Calu3 (cell line): ENCODE results near the gene CPEB2. TPM values are rescaled to one million over a fixed set of nuclear protein-coding genes. Genes with fewer than 3 reads are reported as not detected.

ENCODE experiments used
- BruUV-seq: library from RNA; stranded (reverse); fragments of 400-500 nt; replicated peaks from 2 replicates; lab custom pipeline; 2021; lab: Mats Ljungman, UMichigan
- CTCF ChIA-PET: fragments of 300-600 bp; sonication (Branson Sonifier 250); formaldehyde crosslinking; loops from one replicate; lab custom pipeline; 2022; ENCODE audit warnings: antibody characterized with exemption; lab: Charles Lee
- DNase-seq: peaks from one replicate; pipeline ENCODE4 v3.0.0; 2022
- H3K27ac Mint-ChIP-seq: one replicate; pipeline ENCODE4 v1.8.0; 2022; ENCODE audit warnings: mixed read lengths; ENCODE audit not compliant: unreplicated experiment
- H3K27me3 Mint-ChIP-seq: one replicate; pipeline ENCODE4 v1.8.0; 2022; ENCODE audit warnings: mixed read lengths; ENCODE audit not compliant: unreplicated experiment
- H3K36me3 Mint-ChIP-seq: one replicate; pipeline ENCODE4 v1.8.0; 2022; ENCODE audit warnings: mild to moderate bottlenecking, moderate library complexity, mixed read lengths; ENCODE audit not compliant: insufficient read depth, unreplicated experiment
- H3K4me1 Mint-ChIP-seq: one replicate; pipeline ENCODE4 v1.8.0; 2022; ENCODE audit warnings: mild to moderate bottlenecking, low read depth, mixed read lengths; ENCODE audit not compliant: unreplicated experiment
- H3K4me3 Mint-ChIP-seq: one replicate; pipeline ENCODE4 v1.8.0; 2022; ENCODE audit warnings: mild to moderate bottlenecking, low read depth, moderate library complexity, mixed read lengths; ENCODE audit not compliant: unreplicated experiment
- H3K9me3 Mint-ChIP-seq: one replicate; pipeline ENCODE4 v1.8.0; 2022; ENCODE audit warnings: low read depth, mixed read lengths; ENCODE audit not compliant: unreplicated experiment
- CTCF ChIP-seq: fragments of 200-600 bp; IDR thresholded peaks from one replicate; pipeline ENCODE4 v1.8.0; 2022; ENCODE audit warnings: antibody characterized with exemption; ENCODE audit not compliant: unreplicated experiment
- intact Hi-C: fragments of 100-400 bp; cut with micrococcal nuclease; formaldehyde crosslinking; loops from one replicate; pipeline ENCODE4 v1.10.0; 2022; ENCODE audit not compliant: unreplicated experiment
- total RNA-seq: library from RNA; stranded (reverse); gene quantifications from 2 replicates; pipeline ENCODE4 v1.2.3, GENCODE V29; 2022

Gene CPEB2
- total RNA-seq, 1 experiment from 2014 or later, result 7.3 TPM

GRCh38 chr4:14987054-14987453 is 15.2 kb upstream of the CPEB2 start:
- H3K36me3 Mint-ChIP-seq, result no peaks in the 10 kb centered on the region
- CTCF ChIA-PET, result no interaction called here
- H3K27ac Mint-ChIP-seq, result no peak overlapping the region
- no peaks in the 10 kb centered on the region for H3K9me3 Mint-ChIP-seq
- TF ChIP-seq CTCF, result no peak
- DNase-seq, result no peak
- no peaks in the 10 kb centered on the region for H3K27me3 Mint-ChIP-seq
- no peaks in the 10 kb centered on the region for H3K4me1 Mint-ChIP-seq
- no TSS peak for BruUV-seq
- intact Hi-C loops, result no loop called here
- no peak overlapping the region for H3K4me3 Mint-ChIP-seq

GRCh38 chr4:14990484-14990883 is 11.8 kb upstream of the CPEB2 start:
- TF ChIP-seq CTCF, result no peak
- Mint-ChIP-seq H3K36me3 (no peaks in the 10 kb centered on the region), H3K9me3 (no peaks in the 10 kb centered on the region), H3K4me1 (peaks cover 10% of the 10 kb centered on the region), H3K4me3 (no peak overlapping the region), H3K27me3 (no peaks in the 10 kb centered on the region), H3K27ac (no peak overlapping the region)
- CTCF ChIA-PET, result interaction anchor here (1.0 kb wide), 1 partner anchor 11 kb away, joined by 3 read pairs; no protein-coding TSS in a partner anchor
- intact Hi-C loops, result loop anchor here (10.0 kb wide), 1 partner anchor 996 kb away; no protein-coding TSS in a partner anchor
- BruUV-seq, result no TSS peak
- no peak for DNase-seq

DNA sequence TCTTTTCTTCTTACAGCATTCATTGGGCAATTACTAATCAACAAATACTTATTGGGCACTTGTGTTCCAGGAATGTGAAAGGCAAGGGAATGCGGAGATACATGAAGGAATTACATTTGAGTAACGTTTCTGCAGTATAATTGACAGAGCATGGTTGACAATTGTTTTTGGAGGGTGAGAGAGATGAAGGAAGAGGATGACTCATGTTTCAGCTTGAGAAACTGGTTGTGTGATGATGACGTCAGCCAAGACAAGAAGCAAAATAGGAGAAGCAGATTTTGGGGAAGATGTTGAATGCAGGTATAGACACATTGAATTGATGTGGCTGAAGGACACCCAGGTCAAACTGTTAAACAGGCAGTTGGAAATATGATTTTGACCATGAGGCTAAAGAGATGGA is 8.0 kb upstream of the CPEB2 start:
- CTCF ChIA-PET, result no interaction called here
- Mint-ChIP-seq H3K27ac (peak overlapping the region; percentile 7), H3K27me3 (no peaks in the 10 kb centered on the region), H3K4me1 (peaks cover 10% of the 10 kb centered on the region), H3K36me3 (no peaks in the 10 kb centered on the region), H3K4me3 (no peak overlapping the region), H3K9me3 (no peaks in the 10 kb centered on the region)
- DNase-seq, result peak; percentile 19
- intact Hi-C loops, result loop anchor here (10.0 kb wide), 1 partner anchor 999 kb away; no protein-coding TSS in a partner anchor
- no TSS peak for BruUV-seq
- TF ChIP-seq CTCF, result no peak

GRCh38 chr4:15001248-15001868 is 923 bp upstream of the CPEB2 start:
- peak overlapping the region; percentile 76 for H3K4me3 Mint-ChIP-seq
- CTCF ChIA-PET, result interaction anchor here (0.6 to 1.3 kb wide), 3 partner anchors 11 to 1035 kb away, joined by 3 read pairs; no protein-coding TSS in a partner anchor
- no peaks in the 10 kb centered on the region for H3K9me3 Mint-ChIP-seq
- DNase-seq, result peak; percentile 35
- no peaks in the 10 kb centered on the region for H3K4me1 Mint-ChIP-seq
- intact Hi-C loops, result loop anchor here (10.0 kb wide), 2 partner anchors 87 to 1347 kb away; no protein-coding TSS in a partner anchor
- no peaks in the 10 kb centered on the region for H3K27me3 Mint-ChIP-seq
- peak overlapping the region; percentile 47 for H3K27ac Mint-ChIP-seq
- H3K36me3 Mint-ChIP-seq, result peaks cover 46% of the 10 kb centered on the region
- BruUV-seq, result TSS peak; percentile 32
- no peak for TF ChIP-seq CTCF
